SU-DHL-6 (cell line): ENCODE results near the gene ECI1.

Experiments
- H2AFZ ChIP-seq: fragments of 200-600 bp; sonication (generic); 2 replicates; pipeline ENCODE4 v1.6.1; 2014; ENCODE audit warnings: low read depth, mild to moderate bottlenecking, moderate library complexity, mixed read lengths, antibody characterized with exemption, low read length; ENCODE audit not compliant: severe bottlenecking
- H3F3A ChIP-seq: fragments of 200-600 bp; shearing (Covaris generic); 2 replicates; pipeline ENCODE4 v1.6.0; 2016; ENCODE audit warnings: antibody characterized with exemption, mild to moderate bottlenecking; ENCODE audit not compliant: insufficient read depth
- H3K27ac ChIP-seq: fragments of 200-600 bp; sonication (generic); 2 replicates; pipeline ENCODE4 v1.5.1; 2016; ENCODE audit warnings: low read depth, mild to moderate bottlenecking, low read length, moderate library complexity, mixed read lengths
- H3K27me3 ChIP-seq: fragments of 200-600 bp; sonication (generic), shearing (Covaris generic); 2 replicates; pipeline ENCODE4 v1.6.0; 2014; ENCODE audit warnings: mild to moderate bottlenecking, low read length
- H3K36me3 ChIP-seq: fragments of 200-600 bp; sonication (generic); 2 replicates; pipeline ENCODE4 v1.6.1; 2014; ENCODE audit warnings: mild to moderate bottlenecking, low read length, mixed read lengths
- H3K4me2 ChIP-seq: fragments of 300-600, 200-600 bp; shearing (Covaris generic), sonication (generic); 2 replicates; pipeline ENCODE4 v1.6.0; 2014; ENCODE audit warnings: low read length, low read depth, mild to moderate bottlenecking; ENCODE audit not compliant: poor library complexity, severe bottlenecking
- H3K4me3 ChIP-seq: fragments of 200-600 bp; sonication (generic); 2 replicates; pipeline ENCODE4 v1.5.1; 2014; ENCODE audit warnings: antibody characterized with exemption, low read length, mild to moderate bottlenecking, mixed read lengths; ENCODE audit not compliant: insufficient read depth, poor library complexity, severe bottlenecking
- H3K79me2 ChIP-seq: fragments of 200-600 bp; sonication (generic); 2 replicates; pipeline ENCODE4 v1.6.1; 2014; ENCODE audit warnings: mild to moderate bottlenecking, low read length, moderate library complexity; ENCODE audit not compliant: insufficient read depth
- H3K9ac ChIP-seq: fragments of 200-600 bp; sonication (generic); 2 replicates; pipeline ENCODE4 v1.7.0; 2014; ENCODE audit warnings: mild to moderate bottlenecking, low read length
- H3K9me2 ChIP-seq: fragments of 200-600 bp; sonication (generic); replicated peaks from 2 replicates; pipeline ENCODE4 v1.6.1; 2014; ENCODE audit warnings: low read length; ENCODE audit not compliant: insufficient read depth
- H3K9me3 ChIP-seq: fragments of 200-600 bp; sonication (generic); 2 replicates; pipeline ENCODE4 v1.6.1; 2014; ENCODE audit warnings: low read length, mixed read lengths; ENCODE audit not compliant: insufficient read depth
- H4K20me1 ChIP-seq: fragments of 200-600 bp; sonication (generic); 2 replicates; pipeline ENCODE4 v1.6.1; 2014; ENCODE audit warnings: low read depth, mild to moderate bottlenecking, antibody characterized with exemption, low read length, moderate library complexity, mixed read lengths
- EZH2phosphoT487 ChIP-seq: fragments of 200-600 bp; sonication (generic), shearing (Covaris generic); conservative IDR thresholded peaks from 2 replicates; pipeline ENCODE4 v1.6.1; 2018; ENCODE audit warnings: mild to moderate bottlenecking, antibody characterized with exemption, low read length, moderate library complexity, mixed read lengths
- TF ChIP-seq, protein P1 (sequence below): fragments of 200-600 bp; sonication (generic); IDR thresholded peaks from one replicate; pipeline ENCODE4 v1.5.1; 2017; ENCODE audit warnings: antibody characterized with exemption, mild to moderate bottlenecking, low read length, moderate library complexity; ENCODE audit not compliant: insufficient read depth, poor library complexity, severe bottlenecking

ECI1 gene

DNA sequence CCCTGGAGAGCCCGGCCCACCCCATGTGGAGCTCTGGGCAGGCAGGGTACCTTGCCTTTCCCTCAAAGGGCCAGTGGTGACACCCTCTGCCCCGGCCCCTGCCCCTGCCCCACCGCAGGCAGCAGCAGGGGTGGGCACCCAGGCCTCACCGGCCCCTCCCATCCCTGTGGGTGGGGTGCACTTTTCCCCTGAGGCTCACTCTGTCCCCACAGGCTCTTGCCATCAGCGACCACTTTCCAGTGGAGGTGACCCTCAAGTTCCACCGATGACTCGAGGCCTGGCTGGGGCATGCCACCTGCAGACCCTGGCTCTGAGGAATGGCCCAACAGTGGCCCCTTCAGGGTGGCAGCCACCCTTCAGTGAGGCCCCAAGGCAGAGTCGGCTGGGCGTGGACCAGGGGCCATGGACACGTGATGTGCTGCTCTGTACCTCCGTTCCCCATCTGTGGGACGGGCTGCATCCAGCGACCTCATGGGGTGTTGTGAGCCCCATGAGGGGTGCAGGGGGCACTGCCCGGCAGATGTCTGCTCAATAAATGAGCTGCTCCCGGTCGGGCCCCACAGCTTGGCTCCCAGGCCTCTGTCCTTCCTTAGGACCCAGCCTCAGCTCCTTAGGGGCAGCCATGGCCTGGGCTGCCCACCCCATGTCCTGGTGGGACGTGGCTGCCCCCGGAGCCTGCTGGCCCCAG, 13.1 kb downstream of the ECI1 start:
- Histone ChIP-seq H3K4me3 (no peak overlapping the region), H3K9ac (no peak overlapping the region), H2AFZ (no peak overlapping the region), H3K27me3 (no peaks in the 10 kb centered on the region), H3K79me2 (no peaks in the 10 kb centered on the region), H3K9me2 (no peaks in the 10 kb centered on the region), H3F3A (peaks cover 4% of the 10 kb centered on the region; the same call in 1 of the 2 replicates), H3K27ac (no peak overlapping the region), H4K20me1 (no peaks in the 10 kb centered on the region), H3K9me3 (no peaks in the 10 kb centered on the region), H3K4me2 (no peak overlapping the region), H3K36me3 (no peaks in the 10 kb centered on the region)
- TF ChIP-seq EZH2phosphoT487, result no peak
- TF ChIP-seq, protein P1, sequence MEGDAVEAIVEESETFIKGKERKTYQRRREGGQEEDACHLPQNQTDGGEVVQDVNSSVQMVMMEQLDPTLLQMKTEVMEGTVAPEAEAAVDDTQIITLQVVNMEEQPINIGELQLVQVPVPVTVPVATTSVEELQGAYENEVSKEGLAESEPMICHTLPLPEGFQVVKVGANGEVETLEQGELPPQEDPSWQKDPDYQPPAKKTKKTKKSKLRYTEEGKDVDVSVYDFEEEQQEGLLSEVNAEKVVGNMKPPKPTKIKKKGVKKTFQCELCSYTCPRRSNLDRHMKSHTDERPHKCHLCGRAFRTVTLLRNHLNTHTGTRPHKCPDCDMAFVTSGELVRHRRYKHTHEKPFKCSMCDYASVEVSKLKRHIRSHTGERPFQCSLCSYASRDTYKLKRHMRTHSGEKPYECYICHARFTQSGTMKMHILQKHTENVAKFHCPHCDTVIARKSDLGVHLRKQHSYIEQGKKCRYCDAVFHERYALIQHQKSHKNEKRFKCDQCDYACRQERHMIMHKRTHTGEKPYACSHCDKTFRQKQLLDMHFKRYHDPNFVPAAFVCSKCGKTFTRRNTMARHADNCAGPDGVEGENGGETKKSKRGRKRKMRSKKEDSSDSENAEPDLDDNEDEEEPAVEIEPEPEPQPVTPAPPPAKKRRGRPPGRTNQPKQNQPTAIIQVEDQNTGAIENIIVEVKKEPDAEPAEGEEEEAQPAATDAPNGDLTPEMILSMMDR, result no peak

DNA sequence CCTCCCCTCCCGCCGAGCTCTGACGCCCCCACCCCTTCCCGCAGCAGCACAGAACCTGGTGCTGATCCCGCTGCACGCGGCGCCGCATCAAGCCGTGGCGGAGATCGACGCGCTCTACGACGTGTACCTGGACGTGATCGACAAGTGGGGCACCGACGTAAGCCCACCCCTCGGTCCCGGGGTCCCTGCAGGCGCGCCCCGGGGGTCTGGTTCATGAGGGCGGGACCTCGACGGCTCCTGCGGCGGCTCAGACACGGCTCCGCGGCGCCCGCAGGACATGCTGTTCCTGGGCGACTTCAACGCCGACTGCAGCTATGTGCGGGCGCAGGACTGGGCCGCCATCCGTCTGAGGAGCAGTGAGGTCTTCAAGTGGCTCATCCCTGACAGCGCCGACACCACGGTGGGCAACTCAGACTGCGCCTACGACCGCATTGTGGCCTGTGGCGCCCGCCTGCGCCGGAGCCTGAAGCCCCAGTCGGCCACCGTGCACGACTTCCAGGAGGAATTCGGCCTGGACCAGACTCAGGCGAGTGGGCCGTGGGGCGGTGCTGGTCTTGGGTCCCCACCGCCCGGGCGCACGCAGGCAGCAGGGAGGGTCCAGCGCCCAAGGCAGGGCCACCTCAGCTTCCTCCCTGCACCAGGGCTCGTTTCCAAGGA, 13.8 kb downstream of the ECI1 start:
- H3K27ac ChIP-seq, result no peak overlapping the region
- H3K36me3 ChIP-seq, result no peaks in the 10 kb centered on the region
- no peaks in the 10 kb centered on the region for H3K27me3 ChIP-seq
- no peak for TF ChIP-seq EZH2phosphoT487
- TF ChIP-seq, protein P1, result no peak
- H3F3A ChIP-seq, result peaks cover 4% of the 10 kb centered on the region; the same call in 1 of the 2 replicates
- no peaks in the 10 kb centered on the region for H3K79me2 ChIP-seq
- no peak overlapping the region for H3K4me3 ChIP-seq
- no peak overlapping the region for H2AFZ ChIP-seq
- no peaks in the 10 kb centered on the region for H4K20me1 ChIP-seq
- H3K9me2 ChIP-seq, result no peaks in the 10 kb centered on the region
- H3K9me3 ChIP-seq, result no peaks in the 10 kb centered on the region
- H3K9ac ChIP-seq, result no peak overlapping the region
- no peak overlapping the region for H3K4me2 ChIP-seq

DNA sequence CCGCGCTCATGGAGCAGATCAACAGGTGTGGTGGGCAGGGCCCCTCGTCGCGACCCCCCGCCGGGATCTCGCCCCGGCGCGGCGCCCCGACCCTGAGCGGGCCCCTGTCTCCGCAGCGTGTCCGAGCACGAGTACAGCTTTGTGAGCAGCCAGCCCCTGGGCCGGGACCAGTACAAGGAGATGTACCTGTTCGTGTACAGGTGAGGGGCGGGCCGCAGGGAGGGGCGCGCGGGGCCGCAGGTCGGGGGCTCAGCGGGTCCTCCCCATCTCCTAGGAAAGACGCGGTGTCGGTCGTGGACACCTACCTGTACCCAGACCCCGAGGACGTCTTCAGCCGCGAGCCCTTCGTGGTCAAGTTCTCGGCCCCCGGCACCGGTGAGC, 14.3 kb downstream of the ECI1 start:
- H3K4me3 ChIP-seq, result no peak overlapping the region
- no peak overlapping the region for H3K4me2 ChIP-seq
- no peaks in the 10 kb centered on the region for H3K36me3 ChIP-seq
- H3K9me3 ChIP-seq, result no peaks in the 10 kb centered on the region
- H3K9me2 ChIP-seq, result no peaks in the 10 kb centered on the region
- no peaks in the 10 kb centered on the region for H3K27me3 ChIP-seq
- no peak overlapping the region for H2AFZ ChIP-seq
- no peaks in the 10 kb centered on the region for H4K20me1 ChIP-seq
- TF ChIP-seq EZH2phosphoT487, result no peak
- TF ChIP-seq, protein P1, result no peak
- H3K27ac ChIP-seq, result no peak overlapping the region
- no peak overlapping the region for H3K9ac ChIP-seq
- H3F3A ChIP-seq, result peaks cover 4% of the 10 kb centered on the region; the same call in 1 of the 2 replicates
- no peaks in the 10 kb centered on the region for H3K79me2 ChIP-seq
